GM19043 (cell line): Measurements from ENCODE around the gene LRRC27.
"Not testable (repeated sequence)": the region's sequence is repeated elsewhere in the genome, so short reads cannot be mapped to it uniquely, and the experiment has no call there.

Experiments used
- ATAC-seq: cut with Tn5 transposase; IDR thresholded peaks from one replicate; pipeline ENCODE4 v1.9.1; 2021; ENCODE audit warnings: low read depth; ENCODE audit not compliant: unreplicated experiment

The LRRC27 gene

DNA sequence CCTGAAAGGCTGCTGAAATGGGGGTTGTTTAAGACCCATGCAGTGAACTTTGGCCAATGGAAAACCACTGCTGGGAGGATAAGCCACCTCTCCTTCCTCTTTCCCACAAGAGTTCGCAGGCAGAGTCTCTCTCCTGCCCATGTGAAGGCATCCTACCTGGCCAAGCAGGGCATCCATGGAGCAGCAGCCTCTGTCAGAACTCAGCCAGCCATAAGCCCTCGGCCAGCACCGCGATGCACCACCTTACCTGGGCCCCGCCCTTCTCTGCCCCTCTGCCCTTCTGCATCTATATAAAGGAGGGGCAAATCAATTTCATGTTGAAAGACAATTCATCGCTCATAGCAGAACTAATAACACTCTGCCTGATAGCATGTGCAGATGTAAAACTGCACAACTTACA is 18.1 kb upstream of the LRRC27 start:
- ATAC-seq, result no peak

DNA sequence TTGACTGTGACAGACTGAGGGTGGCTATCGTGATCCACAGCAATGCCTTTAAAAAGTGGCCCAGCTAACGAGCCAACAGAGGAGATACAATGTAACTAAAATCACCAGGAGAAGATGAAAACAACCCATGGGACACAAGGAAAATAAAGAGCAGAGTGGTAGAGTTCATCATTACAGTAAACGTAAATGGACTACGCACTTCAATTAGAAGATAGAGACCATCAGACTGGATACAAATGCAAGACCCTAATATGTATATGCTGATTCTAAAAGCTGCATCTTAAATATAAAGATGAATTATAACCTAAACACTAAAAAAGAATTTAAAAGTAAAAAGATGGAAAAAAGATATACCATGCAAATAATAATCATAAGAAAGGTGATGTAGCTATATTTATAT is 17.7 kb upstream of the LRRC27 start:
- no peak for ATAC-seq

DNA sequence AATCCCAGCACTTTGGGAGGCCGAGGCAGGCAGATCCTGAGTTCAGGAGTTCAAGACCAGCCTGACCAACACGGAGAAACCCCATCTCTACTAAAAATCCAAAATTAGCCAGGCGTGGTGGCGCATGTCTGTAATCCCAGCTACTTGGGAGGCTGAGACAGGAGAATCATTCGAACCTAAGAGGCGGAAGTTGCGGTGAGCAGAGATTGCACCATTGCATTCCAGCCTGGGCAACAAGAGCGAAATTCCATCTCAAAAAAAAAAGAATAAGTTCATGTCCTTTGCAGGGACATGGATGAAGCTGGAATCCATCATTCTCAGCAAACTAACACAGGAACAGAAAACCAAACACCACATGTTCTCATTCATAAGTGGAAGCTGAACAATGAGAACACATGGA is 17.1 kb upstream of the LRRC27 start:
- ATAC-seq, result not testable (repeated sequence)

DNA sequence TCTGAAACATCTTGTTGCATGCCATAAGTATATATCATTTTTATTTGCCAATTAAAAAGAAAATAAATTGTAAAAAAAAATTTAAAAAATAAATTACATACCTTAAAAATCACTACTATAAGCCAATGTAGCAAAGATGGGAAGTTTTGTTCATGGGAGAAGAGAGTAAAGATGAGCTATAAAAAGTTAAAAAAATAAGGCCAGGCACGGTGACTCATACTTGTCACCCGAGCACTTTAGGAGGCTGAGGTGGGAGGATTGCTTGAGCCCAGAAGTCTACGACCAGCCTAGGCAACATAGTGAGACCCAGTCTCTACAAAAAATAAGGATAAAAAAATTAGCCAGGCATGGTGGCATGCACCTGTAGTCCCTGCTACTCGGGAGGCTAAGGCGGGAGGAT is 15.9 kb upstream of the LRRC27 start:
- no peak for ATAC-seq

DNA sequence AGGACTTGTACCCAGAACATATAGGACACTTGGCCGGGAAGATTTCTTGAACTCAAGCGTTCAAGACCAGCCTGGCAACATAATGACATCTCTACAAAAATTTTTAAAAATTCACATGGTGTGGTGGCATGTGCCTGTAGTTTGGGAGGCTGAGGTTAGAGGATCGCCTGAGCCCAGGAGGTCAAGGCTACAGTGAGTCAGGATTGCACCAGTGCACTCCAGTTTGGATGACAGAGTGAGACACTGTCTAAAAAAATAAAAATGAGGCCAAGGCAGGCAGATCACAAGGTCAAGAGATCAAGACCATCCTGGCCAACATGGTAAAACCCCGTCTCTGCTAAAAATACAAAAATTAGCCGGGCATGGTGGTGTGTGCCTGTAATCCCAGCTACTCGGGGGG is 14.5 kb upstream of the LRRC27 start:
- not testable (repeated sequence) for ATAC-seq

DNA sequence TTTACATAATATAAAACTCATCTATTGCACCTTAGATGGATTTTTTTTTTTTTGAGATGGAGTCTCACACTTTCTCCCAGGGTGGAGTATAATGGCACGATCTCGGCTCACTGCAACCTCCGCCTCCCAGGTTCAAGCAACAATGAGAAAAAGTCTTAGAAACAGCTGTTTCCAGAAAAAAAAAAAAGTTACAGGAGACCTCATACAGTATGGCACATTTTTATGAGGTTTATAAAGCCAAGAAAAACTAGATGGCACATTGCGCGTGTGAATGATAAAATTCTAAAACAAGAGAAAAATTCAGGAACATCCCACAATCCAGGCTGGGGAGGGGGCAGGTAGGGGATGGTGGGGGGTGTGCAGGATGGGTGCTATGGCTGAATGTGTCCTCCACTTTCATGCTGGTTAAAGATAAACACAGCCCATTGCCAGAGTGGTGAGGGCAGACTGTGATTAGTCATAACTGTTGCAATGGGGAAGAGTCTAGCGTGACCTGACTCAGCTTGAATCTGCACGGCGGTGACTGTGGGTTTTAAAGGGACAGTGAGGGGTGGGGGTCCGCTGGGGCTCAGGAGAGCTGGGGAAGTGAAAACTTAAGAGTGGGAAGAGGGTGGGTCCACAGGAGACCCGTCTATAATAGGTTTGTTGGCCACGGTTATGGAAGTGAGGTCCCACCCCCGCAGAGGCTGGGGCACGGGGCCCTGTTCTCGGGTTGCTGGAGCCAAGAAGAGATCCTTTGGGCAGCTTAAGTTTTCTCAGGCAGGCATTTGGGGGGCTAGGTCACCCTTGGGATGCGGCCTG is 11.9 kb upstream of the LRRC27 start:
- ATAC-seq, result peak; percentile 99

DNA sequence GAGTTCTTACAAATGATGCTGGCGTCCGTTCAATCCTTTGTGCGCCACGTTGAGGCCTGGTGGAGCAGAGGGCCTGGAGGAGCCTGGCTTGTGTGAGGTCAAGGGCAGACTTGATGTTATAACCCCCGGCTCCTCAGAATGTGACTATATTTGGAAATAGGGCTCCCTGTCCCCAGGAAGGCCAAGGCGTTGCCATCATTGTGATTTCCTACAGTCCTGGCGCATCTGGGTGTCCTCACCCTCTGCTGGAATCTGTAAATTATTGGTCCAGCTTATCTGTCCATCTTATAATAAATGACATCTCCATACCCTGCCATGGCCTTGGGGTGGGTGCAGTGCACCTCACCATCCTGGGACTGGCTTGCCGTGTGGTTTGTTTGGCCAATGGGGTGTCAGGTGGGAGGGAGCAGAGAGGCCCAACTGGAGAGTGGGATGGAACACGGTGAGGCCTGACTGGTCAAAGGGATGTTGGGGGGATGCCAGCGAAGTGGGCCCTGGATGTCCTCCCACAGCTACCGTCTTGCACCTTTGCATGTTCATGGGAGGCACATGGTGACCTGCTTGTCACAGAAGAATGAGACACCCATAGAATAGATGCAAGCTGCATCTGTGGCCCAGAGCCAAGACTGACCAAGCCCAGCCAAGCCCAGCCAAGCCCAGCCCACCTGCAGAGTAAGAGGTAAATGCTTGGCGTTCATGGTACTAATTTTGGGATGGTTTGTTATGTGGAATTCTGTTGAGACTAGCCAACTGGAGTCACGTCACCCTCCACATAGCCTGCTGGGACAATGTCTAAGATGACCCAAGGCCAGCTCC is 11.1 kb upstream of the LRRC27 start:
- ATAC-seq, result no peak

DNA sequence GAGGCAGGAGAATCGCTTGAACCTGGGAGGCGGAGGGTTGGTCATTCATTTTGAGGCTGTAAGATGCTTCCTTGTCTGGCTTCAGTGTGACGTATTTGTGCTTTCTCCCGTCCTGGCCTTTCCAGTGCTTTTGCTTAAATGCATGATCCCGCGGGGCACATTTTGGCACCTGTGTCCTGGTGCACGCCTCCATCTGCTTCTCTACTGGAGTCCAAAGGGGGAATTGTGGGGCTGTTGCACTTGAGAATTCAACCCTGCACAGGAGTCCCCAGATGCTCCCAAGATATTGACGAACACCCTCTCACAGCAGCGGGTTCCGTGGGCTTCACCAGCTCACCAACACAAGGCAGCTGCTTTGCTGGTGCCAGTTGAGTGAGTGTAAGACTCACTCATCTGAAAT is 10.3 kb upstream of the LRRC27 start:
- ATAC-seq, result no peak

DNA sequence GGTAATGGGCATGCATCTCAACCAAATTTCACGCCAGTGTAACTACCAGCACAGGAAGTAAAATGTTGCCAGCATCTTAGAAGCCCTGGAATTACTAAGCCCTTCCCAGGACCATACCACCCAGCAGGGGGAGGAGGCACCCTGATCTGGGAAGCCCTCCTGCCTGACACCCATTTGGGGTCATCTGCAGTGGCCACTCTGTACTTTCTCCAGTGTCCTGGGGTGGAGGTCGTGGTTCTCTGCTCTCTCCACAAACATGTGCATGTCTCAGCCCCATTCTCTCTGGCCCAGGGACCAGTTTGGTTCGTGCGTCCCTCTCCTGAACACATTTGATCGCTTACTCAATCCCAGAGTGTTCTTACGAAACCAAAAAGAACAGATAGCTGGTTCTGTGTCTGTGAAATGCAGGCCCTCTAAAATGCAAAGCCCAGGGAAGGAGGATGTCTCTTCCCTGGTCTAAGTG is 9.4 kb upstream of the LRRC27 start:
- ATAC-seq, result no peak

DNA sequence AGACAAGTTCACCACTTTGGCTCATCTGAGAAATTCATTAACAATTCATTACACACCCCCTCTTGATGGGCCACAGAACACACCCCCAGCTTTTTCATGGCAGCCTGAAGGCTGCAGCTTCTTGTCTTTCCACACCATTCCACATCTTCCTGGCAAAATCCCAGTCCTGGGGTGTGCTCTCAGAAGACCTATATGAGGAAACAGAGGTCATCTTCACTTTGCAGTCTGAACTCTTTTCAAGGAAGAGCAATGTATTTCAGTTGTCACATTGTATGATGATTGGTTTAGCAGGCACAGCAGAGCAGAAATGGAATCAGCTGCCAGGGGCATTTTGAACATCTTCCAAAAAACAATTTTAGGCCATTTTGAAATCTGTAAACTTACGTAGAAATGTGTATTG is 7.8 kb upstream of the LRRC27 start:
- no peak for ATAC-seq

DNA sequence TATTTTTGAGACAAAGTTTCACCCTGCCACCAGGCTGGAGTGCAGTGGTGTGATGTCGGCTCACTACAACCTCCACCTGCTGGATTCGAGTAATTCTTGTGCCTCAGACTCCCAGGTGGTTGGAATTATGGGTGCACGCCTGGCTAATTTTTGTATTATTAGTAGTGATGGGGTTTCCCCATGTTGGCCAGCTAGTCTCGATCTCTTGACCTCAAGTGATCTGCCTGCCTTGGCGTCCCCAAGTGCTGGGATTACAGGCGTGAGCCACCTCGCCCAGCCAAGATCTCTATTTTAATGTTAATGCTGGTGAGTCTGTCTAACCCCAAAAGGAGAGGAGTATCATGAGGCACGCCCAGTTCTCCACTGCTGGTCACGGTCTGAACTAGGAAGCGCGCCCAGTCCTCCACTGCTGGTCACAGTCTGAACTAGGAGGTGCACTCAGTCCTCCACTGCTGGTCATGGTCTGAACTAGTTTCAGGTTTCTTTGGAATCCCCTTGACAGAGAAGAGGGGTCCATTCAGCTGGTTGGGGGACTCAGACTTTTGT is 5.6 kb upstream of the LRRC27 start:
- no peak for ATAC-seq

DNA sequence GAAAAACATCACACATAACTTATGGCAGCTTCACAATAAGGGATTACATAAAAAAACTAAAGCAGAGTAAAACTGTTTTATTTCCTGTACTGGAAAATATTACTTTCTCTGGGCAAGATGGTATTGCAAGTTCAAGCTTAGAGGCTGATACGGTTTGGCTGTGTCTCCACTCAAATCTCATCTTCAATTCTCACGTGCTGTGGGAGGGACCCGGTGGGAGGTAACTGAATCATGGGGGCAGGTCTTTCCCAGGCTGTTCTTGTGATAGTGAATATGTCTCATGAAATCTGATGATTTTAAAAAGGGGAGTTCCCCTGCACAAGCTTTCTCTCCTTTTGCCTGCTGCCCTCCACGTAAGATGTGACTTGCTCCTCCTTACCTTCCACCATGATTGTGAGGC is 5.1 kb upstream of the LRRC27 start:
- no peak for ATAC-seq

DNA sequence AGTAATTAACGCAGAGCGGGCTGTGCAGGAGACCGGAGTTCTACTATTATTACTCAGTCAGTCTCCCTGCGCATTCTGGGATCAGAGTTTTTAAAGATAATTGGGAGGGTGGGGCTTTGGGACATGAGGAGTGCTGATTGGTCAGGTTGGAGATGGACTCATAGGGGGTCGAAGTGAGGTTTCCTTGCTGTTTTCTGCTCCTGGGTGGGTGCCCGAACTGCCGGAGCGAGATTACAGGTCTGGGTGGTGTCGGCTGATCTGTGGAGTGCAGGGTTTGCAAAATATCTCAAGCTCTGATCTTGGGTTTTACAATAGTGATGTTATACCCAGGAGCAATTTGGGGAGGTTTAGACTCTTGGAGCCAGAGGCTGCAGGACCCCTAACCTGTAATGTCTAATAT is 3.9 kb upstream of the LRRC27 start:
- no peak for ATAC-seq

DNA sequence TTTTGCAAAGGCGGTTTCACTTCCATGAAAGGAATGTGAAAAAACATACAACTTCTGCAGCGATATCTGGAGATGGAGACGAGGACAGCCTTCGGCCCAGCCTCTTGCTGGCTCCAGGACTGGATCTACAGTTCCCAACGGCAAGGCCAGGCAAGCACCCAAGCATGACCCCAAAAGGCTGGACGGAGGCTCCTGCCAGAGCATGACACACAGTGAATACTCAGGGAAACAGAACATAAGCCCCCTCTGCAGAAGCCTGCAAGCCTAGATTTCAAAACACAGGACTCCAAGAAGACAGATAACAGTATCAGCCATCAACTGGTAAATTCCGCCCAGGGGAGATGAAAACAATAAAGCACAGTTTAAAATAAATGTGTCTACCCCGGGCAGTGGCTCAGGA is 3.3 kb upstream of the LRRC27 start:
- no peak for ATAC-seq

DNA sequence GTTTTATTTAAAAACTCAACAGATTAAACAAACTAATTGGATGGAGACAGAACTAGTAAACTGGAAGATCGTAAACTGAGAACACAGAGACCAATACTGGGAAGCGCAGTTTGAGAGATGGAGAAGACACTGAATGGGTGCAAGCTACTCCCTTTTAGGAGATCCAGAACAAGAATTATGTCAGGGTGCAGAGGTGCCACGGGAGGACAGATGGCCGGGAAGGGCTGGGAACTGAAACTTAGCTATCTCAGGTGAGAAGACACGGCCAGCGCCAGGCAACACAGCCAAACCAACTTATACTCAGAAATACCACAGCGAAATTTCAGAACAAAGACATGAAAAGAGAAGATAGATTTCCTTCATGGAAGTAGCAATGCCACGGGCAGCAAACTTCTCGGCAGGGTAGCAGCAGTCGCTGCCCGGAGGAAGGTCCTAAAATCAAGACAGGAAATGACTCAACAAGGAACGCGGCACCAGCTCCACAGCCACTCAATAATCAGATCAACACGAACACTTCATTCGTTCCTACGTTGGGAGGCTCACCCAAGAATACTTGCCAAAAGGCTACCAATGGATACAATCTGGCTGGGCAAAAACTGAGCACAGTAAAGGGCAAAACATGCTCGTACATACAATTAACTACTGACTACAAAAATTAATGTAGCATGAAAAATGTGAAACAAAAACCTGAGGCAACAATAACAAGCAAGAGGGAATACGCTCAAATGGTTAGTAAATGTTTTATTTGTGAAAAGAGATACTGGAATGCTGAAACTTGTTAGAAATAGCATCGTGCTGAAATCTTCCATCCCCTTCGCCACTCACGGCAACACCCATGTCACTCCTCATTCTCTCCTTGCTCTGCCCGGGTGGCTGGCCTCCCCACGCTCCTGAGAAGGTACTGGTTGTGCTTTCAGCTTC is 2.2 kb upstream of the LRRC27 start:
- no peak for ATAC-seq

DNA sequence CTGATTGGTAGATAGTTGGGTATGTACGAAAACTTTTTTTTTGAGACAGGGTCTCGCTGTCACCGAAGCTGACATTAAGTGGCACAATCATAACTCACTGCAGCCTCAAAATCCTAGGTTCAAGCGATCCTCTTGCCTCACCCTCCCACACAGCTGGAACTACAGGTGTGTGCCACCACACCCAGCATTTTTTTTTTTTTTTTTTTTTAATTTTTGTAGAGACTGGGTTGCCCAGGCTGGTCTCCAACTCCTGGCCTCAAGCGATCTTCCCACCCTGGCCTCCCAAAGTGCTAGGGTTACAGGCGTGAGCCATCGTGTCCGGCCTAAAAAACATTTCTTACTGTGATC is 1.5 kb upstream of the LRRC27 start:
- no peak for ATAC-seq

DNA sequence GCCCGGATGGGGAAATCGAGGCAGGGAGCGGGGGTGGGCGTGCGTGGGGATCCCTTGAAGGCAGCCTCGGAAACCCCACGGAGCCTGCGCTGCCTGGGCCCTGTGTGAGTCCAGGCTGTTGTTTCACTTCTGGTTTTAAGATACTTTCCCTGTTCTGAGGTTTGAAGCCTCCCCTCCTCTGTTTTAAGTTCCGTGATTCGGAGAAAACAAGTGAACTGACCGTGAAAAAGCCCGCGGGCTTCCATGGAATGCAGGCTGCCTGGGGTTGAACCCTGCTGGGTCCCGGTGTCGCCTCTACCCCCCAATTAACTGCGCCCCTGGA is 401 bp downstream of the LRRC27 start:
- peak; percentile 36 for ATAC-seq

DNA sequence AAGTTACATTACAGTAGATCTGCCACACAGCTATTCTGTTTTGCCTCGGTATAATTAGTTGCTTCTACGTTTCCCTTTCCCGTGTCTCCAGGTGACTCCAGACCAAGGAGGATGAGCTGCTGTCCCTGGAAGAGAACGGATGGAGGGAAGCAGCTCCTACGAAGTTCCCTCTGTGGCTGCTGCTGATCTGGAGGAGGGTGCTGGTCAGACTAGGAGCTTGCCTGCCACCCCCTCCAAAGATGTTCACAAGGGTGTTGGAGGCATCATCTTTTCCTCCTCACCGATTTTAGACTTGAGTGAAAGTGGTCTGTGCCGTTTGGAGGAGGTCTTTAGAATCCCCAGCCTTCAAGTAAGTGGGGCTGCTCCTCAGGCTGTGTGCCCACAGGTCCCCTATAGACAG is 1.4 kb downstream of the LRRC27 start:
- no peak for ATAC-seq

DNA sequence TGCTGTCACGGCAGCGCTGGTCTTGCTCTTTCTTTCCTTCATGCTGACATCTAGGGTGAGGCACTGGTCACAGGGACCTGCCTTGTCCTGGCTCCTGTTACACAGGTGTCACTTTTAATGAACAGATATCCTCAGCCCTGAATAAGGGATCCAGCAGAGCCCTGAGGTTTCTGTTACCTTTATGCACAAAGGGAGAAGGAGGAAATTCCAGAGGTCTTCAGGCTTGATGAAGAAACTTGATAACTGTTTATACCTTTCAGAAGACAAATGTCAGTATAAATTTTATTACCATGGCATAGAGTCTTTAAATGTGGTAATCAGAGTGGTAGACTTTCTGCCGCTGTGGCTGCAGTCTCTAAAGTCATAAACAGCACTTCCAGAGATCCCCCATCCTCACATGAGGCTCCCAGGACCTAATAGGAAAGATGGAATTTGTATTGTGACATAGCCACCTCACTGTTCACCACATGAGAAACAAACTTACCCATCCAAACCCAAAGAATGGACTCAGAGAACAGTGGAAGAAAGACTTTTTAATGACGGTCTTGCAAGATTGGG is 2.7 kb downstream of the LRRC27 start:
- ATAC-seq, result no peak

DNA sequence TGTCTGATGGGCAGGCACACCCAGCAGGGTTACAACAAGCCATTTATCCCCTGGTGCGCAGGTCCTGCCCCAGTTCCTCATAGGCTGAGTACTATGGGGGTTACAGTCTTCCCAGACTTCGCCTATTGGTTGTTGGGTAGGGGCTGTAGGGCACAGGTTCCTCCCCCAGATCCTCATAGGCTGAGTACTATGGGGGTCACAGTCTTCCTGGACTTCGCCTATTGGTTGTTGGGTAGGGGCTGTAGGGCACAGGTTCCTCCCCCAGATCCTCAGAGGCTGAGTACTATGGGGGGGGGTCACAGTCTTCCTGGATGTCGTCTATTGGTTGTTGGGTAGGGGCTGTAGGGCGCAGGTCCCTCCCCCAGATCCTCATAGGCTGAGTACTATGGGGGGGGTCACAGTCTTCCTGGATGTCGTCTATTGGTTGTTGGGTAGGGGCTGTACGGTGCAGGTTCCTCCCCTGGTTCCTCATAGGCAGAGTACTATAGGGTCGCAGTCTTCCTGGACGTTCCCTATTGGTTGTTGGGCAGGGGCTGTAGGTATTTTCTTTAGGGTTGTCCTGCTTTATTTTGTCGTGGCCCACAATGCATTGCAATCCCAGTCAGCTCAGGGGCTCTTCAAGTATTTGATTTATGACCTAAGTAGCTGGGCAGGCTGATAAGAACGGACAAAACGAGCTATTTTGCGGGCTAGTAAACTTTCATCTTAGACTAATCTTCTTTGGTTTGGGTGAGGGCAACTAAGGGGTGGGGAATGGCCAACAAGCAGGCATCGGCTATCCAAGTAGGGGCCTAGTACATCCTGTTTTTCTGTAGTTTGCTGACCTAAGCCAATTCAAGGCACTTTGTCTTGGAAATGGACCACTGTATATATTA is 3.4 kb downstream of the LRRC27 start:
- peak; percentile 60 for ATAC-seq
